Right lobe of liver (tissue), 4 donors: ENCODE measurements around the gene PITPNM3.

Experiments used
- POLR2A ChIP-seq: fragments of 450-650 bp; IDR thresholded peaks from one replicate; pipeline ENCODE4 v1.6.1; 2017; ENCODE audit warnings: antibody characterized with exemption, mild to moderate bottlenecking
- TF ChIP-seq, protein P1 (sequence below), 4 donors: fragments of 200-600 bp in 3 of 4; fragments of 450-650 bp in 1 of 4; IDR thresholded peaks; one replicate each; pipeline versions ENCODE4 v1.5.1 to v1.8.0; 2016 to 2022; ENCODE audit warnings: antibody characterized with exemption in 4 of 4, mild to moderate bottlenecking in 2 of 4
- donor health status: DM: no; HTN: no; CAD: no.
- donor health status: DM: no; HTN: no; CAD: no.
- donor health status: DM: no; HTN: yes; CAD: no.

- TF ChIP-seq, protein P1, sequence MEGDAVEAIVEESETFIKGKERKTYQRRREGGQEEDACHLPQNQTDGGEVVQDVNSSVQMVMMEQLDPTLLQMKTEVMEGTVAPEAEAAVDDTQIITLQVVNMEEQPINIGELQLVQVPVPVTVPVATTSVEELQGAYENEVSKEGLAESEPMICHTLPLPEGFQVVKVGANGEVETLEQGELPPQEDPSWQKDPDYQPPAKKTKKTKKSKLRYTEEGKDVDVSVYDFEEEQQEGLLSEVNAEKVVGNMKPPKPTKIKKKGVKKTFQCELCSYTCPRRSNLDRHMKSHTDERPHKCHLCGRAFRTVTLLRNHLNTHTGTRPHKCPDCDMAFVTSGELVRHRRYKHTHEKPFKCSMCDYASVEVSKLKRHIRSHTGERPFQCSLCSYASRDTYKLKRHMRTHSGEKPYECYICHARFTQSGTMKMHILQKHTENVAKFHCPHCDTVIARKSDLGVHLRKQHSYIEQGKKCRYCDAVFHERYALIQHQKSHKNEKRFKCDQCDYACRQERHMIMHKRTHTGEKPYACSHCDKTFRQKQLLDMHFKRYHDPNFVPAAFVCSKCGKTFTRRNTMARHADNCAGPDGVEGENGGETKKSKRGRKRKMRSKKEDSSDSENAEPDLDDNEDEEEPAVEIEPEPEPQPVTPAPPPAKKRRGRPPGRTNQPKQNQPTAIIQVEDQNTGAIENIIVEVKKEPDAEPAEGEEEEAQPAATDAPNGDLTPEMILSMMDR (IDR thresholded peaks at IDR 0.05): no peak
- TF ChIP-seq POLR2A: no peak
Observed at GRCh38 chr17:6502871-6503509, 53.4 kb downstream of the PITPNM3 start.
